ENCODE results near the gene ITSN2.
"Not testable (repeated sequence)": the region's sequence is repeated elsewhere in the genome, so short reads cannot be mapped to it uniquely, and the experiment has no call there.

ITSN2 gene

DNA sequence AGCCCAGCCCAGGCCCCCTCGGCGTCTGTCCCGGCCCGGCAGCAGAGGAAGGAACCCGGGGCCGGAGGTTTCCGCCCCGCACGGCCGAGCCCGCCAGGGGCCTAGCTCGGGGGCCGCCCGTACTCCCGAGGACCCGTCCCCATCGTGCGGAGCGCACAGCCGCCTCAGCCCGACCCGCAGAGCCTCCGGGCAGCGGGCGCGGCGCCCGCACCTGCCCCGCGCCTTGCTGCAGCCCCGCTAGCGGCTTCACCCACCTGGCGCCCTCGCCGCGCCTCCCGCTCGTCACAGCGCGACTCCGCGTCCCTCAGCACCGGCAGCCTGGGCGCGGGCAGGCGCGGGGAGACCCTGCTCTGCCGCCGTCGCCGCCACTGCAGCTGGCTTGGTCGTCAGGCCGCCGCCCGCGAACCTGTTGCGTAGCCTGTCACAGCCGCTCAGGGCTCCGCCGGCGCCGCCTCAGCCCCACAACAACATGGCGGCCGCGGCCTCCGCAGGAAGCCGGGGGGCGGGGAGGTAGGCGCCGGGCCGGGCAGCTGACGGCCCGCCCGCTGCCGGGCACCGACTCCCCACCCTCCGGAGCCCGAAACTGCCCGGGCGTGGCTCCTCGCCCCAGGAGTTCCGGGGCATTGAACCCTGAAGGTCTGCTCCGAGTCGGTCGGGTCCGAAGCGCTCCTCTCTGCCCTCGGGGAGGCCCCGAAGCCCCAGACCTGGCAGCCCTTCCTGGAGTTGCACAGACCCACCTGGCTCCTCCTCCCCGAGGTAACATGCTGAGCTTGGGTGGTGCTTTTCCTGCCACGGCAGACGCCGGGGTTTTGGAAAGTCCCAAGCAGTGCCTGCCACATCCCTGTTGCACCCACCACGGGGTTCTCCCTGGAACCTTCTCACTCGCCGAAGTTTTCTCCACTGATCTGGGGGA, at the start of gene ITSN2:
TSS of gene ITSN2 (minus strand) at position 487 of the 913 bp plus-strand sequence. CDS start 32,454 bp downstream, outside the sequence.
- peak; percentile 58 to 68 (median 63) for DNase-seq (ENCODE audit: low read depth in 3 of 3, low spot score in 1 of 3)

DNA sequence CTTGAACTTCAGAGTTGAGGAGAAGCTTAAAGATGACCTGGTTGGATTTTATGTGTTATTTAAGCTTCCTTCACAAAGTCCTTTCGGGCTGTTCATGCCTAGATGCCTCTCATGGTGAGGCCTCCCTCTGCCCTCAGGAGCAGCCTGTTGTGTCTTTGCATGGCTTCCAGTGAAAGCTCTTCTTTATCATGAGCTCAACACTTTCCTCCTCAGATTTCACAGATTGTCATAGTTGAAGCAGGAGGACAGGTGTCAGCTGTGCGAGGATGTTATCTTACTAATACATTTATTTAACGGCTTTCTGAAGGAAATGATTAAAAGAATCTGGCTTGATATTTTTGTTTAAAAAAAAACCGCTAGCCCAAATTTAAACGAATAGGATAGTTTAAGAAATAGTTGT, 48.8 kb upstream of the ITSN2 start:
- DNase-seq (ENCODE audit: low read depth in 3 of 3, low spot score in 1 of 3) = no peak

DNA sequence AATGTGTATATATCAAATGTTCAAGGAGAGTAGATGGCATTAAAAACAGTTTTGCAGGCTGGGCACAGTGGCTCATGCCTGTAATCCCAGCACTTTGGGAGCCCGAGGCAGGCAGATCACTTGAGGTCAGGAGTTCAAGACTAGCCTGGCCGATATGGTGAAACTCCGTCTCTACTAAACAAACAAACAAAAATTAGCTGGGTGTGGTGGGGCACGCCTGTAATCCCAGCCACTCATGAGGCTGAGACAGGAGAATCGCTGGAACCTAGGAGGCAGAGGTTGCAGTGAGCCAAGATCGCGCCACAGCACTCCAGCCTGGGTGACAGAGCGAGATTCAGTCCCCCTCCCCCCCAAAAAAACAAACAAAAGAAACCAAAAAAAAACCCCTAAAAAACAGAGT, 48.4 kb upstream of the ITSN2 start:
- DNase-seq (ENCODE audit: low read depth in 3 of 3, low spot score in 1 of 3) = not testable (repeated sequence)

DNA sequence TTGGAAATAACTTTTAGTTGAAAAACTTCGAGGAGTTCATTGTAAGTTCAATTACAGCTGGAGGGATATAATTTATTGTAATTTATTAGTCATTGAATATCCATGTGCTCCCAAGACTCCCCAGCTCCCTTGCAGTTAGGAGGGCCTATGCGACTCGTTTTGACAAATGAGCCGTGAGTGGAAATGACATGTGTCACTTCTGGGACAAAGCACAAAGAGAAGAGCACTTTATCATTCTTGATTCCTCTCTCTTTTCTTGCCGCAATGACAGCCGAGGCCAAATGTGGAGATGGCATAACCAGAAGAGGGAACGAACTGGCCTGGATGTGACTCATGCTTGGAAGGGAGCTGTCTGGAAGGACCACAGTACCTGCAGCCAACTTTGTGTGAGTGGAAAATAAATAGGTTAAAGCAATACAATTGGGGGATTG, 44.2 kb upstream of the ITSN2 start:
- no peak for DNase-seq (ENCODE audit: low read depth in 3 of 3, low spot score in 1 of 3)

DNA sequence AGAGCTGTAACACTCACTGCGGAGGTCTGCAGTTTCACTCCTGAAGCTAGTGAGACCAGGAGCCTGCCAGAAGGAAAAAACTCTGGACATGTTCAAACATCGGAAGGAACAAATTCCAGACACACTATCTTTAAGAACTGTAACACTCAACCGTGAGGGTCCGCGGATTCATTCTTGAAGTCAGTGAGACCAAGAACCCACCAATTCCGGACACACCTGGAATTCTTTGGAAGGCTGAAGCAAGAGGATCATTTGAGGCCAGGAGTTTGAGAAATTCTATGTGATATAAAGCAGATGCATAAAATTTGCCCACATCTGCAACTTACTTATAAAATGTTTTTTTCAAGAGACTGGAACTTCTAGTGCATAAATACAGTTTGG, 43.5 kb upstream of the ITSN2 start:
- DNase-seq (ENCODE audit: low read depth in 3 of 3, low spot score in 1 of 3) = no peak

DNA sequence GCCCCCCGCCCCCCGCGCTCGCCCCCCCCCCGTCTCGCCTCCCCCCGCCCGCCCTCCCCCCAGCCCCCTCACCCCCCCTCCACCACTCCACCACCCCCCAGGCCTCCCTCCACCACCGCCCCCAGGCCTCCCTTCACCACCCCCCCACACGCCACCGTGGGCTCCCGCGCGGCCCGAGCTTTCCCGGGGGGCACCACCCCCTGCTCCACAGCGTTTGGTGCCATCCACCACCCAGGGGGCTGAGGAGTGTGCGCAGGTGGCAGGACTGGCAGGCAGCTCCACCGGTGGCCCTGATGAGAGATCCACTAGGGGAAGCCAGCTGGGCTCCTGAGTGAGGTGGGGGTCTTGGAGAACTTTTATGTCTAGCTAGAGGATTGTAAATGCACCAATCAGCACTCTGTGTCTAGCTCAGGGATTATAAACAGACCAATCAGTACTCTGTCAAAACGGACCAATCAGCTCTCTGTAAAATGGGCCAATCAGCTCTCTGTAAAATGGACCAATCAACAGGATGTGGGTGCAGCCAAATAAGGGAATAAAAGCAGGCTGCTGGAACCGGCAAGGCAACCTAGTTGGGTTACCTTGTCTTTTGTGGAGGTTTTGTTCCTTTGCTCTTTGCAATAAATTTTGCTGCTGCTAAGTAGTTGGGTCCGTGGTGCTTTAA, 43.0 kb upstream of the ITSN2 start:
- no peak for DNase-seq (ENCODE audit: low read depth in 3 of 3, low spot score in 1 of 3)

DNA sequence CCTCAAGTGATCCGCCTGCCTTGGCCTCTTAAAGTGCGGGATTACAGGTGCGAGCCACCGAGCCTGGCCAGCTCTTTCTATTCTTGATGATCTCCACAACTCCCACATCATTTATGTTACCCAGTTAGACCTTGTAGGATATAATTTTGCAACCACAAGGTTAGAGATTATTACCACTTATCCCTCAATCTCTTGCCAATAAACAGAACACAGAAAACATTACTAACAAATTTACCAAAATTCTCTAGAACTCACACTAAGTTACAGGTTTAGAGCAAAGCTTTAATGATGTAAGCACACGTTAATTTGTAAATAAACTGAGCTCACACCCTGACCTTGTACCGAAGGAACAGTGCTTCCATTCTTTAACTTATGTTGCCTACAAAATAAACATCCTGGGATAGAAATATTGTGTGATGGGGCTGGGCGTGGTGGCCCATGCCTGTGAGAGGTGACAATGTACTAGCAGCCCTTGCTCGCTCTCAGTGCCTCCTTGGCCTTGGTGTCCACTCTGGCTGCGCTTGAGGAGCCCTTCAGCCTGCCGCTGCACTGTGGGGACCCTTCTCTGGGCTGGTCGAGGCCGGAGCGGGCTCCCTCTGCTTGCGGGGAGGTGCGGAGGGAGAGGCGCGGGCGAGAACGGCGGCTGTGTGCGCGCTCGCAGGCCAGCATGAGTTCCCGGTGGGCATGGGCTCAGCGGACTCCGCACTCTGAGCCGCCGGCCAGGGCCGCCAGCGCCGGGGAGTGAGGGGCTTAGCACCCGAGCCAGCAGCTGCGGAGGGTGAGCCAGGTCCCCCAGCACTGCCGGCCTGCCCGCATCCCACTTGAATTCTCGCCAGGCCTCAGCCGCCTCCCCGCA, 42.1 kb upstream of the ITSN2 start:
- no peak for DNase-seq (ENCODE audit: low read depth in 3 of 3, low spot score in 1 of 3)

DNA sequence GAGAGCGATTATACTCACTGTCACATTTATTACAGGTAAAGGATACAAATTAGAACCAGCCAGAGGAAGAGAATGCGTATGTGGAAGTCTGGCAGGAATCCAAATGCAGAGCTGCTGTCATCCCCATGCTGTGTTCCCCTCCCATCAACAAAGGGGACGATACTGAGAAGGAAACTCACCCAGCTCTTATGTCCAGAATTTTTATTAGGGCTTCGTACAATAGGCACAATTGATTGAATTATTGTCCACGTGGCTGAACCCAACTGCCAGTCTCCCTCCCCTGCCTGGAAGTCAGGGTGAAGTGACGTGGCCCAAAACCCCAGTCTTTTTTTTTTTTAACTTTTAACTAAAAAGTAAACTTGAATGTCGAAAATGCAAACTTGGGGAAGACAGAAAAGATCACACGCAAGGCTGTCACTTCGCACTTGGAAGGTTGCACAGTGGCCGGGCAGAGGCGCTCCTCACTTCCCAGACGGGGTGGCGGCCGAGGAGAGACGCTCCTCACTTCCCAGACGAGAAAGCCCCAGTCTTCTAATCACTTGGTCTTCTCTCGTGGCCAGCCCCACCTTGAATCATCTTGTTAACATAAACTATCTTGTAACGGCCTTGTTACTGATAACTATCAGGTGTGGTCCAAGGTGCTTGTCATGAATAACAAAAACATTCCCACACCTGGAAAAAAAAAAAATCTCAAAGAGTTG, 40.0 kb upstream of the ITSN2 start:
- DNase-seq (ENCODE audit: low read depth in 3 of 3, low spot score in 1 of 3) = no peak

DNA sequence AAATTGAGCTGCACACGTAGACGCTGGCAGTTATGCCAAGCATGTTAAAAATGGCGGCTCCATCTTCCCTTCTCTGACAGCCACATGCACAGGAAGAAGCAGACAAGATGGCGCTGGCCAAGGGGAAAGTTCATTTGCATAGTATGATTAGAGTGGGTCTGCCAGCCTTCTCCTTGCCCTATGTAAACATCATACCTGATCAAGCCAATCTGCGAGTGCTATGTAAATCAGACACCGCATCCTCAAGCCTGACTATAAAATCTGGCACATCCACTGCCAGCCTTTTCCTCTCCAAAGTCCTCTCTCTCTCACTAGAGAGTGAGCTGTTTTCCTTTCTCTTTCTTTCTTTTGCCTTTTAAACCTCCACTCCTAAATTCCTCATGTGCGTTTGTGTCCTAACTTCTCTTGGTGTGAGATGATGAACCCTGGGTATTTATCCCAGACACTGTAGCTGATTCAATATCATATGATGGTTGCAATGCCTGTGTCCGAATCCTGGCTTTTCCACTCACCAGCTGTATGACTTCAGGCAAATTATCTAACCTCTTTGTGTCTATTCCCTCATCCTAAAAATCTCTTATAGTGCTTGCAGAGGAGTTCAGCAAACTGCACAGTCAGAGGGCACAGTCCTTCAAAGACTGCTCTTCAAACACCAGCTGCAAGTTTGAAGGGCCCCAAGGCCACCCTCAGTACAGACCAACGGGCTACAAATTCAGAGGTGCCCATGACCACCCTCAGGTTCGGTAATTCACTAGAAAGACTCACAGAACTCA, 39.3 kb upstream of the ITSN2 start:
- no peak for DNase-seq (ENCODE audit: low read depth in 3 of 3, low spot score in 1 of 3)

DNA sequence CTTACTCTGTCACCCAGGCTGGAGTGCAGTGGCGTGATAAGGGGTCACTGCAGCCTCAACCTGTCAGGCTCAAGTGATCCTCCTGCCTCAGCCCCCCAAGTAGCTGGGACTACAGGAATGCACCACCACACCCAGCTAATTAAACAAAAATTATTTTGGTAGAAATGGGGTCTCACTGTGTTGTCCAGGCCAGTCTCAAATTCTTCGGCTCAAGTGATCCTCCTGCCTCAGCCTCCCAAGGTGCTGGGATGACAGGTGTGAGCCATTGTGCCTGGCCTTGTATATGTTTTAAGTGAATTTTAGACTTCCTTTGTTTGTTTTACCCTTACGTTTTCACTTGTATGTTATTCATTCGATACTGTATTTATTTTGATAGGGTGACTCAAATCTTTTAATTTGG, 34.7 kb upstream of the ITSN2 start:
- DNase-seq (ENCODE audit: low read depth in 3 of 3, low spot score in 1 of 3) = no peak

DNA sequence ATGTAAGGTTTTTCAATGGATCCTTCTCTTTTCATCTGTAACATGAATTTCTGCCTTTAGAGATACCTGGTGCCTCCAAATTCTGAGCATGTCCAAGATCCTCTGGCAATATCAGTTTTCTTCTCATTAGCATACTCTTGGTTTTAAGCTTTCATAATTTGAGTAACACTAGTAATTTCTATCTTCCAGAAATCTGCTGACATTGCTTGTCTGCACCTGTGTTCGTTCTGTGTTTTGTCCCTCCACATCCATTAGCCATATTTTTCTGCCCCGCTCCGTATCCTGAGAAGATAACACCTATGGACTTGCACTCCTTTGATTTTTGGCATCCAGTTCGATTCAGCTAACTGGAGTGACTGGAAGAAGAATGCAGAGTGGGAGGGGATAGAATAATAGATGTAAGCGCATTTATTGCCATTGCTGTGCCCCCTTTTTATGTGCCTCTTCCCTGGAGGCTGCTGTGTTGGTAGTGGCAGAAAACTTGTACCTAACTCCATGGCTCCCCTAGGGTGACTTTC, 32.3 kb upstream of the ITSN2 start:
- no peak for DNase-seq (ENCODE audit: low read depth in 3 of 3, low spot score in 1 of 3)

DNA sequence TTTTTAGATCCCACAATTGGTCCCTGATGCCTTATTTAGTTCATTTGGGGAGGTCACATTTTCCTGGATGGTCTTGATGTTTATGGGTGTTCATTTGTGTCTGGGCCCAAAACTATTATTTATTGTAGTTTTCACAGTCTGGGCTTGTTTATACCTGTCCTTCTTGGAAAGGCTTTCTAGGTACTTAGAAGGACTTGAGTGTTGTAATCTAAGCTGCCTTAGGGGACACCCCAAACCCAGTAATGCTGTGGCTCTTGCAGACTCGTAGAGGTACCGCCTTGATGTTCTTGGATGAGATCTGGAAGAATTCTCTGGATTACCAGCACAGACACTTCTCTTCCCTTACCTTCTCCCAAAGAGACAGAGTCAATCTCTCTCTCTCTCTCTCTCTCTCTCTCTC, 25.0 kb upstream of the ITSN2 start:
- DNase-seq (ENCODE audit: low read depth in 3 of 3, low spot score in 1 of 3) = no peak

DNA sequence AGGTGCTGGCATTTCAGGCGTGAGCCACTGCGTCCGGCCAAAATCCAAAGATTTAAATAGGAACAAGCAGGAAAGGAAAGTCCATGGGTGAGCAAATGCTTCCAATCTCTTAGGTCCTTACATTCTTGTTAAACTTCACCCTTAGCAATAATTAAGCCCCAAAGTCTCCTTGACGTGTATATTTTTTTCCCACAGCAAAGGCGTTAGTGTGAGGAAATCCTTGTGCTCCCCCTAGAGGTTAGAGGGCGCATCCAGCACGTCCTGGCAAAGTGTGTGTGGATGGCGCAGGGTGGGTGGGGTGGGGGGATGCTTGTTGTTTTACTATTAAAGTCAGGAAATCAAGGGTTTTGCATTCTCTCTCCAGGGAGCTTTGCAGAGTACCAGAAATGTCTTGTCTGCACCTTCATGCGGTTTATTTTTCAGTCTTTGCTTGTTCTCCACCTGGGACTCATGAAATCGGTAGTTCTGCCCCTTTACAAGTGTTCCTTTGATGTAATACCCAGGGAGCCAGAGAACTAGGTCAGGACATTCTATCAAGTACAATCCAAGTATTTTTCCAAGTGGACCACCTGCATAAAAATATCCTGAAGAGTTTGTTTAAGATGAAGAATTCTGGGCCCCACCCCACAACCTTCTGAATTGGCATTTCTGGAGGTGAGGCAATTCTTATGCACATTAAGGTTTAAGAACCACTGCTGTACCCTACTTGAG, 22.2 kb upstream of the ITSN2 start:
- DNase-seq (ENCODE audit: low read depth in 3 of 3, low spot score in 1 of 3) = peak in 2 of 3 donors; percentile 15 to 23

DNA sequence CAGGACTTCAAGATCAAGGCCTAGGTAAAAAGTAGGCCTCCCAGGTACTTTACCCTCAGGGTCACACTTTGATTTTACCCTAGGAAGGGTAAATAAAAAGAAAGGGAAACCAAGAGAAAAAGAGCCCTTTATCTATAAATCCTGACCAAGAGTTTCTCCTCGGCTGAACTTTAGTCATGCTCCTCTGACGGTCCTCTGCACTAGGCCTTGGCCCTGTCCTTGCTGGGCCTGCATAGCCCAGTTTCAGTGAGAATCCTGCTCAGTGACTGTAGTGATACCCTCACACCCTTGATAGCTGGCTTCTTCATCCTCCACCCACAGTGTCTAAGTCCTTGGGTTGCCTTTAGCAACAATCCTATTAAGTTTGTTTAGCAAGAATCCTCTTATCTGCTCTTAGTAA, 20.5 kb upstream of the ITSN2 start:
- no peak for DNase-seq (ENCODE audit: low read depth in 3 of 3, low spot score in 1 of 3)

DNA sequence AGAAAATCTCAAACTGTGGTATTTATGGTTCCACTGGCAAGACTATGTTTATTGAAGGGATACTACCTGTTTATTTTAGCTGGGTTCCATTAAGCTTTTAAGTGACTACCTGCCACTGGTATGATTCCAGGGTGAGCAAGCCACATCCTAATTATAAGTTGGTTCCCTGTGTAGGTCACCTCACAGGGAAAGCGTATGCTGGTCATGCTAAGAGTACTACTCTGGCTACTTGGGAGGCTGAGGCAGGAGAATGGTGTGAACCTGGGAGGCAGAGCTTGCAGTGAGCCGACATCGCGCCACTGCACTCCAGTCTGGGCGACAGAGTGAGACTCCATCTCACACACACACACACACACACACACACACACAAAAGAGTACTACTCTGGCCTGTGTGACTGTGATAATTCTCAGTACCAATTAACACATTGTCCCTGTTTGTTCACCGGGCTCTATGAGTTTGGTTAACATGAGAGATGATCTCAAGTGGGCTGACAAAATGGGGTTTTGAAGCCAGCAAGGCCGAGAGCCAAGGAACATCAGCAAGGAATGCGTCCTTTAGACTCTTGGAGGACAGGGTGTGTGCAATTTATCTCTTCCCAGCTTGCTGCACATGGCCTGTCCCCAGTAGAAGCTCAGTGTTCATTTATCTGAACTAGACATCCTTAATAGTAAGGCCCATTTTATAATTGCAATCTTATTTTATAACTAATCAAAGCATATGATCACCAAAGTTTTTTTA, 15.2 kb upstream of the ITSN2 start:
- DNase-seq (ENCODE audit: low read depth in 3 of 3, low spot score in 1 of 3) = no peak

DNA sequence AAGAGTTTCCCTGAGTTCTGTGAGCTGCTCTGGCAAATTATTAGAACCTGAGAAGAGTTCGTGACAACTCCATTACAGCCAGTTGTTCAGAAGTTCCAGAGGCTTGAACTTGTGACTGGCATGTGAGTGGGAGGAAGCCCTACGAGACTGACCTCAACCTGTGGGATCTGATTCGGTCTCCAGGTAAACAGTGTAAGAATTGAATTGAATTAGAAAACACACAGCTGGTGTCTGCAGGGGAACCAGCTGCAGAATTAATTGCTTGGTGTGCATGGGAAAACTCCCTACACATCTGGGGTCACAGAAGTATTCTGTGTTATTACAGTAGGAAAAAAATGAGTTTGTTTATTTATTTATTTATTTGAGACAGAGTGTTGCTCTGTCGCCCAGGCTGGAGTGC, 14.0 kb upstream of the ITSN2 start:
- DNase-seq (ENCODE audit: low read depth in 3 of 3, low spot score in 1 of 3) = no peak

DNA sequence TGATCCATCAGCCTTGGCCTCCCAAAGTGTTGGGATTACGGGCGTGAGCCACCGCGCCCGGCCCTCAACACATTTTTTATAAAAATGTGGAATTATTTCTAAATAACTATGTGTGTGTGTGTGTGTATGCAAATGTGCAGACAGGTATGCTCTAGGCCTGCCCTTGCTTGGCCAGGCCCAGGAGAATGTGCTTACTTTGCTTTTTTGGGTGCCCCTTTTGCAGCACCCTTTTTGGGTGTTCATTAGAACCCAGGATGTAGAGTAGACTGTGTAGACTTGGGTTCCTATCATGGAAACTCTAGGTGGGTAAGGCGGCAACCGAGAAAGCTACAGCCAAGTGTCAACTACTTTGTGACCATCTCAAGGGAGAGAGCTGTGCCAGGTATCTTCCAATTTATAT, 11.7 kb upstream of the ITSN2 start:
- no peak for DNase-seq (ENCODE audit: low read depth in 3 of 3, low spot score in 1 of 3)

DNA sequence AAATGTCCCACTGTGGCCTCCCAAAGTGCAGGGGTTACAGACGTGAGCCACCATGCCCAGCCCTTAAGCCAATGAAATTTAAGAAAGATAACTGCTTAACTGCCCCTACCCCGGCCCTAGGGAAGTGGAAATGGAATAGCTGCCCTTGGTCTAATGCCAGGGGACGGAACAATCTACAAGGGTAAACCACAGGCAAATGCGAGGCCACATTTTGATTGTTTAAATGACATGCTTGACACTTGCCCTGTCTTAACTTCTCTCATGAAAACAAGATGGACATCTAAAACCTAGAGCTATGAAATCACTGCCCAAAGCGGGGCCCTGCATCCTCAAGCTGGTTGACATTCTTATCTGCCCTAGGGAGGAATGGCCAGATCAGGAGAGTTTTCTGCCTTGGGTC, 5.5 kb upstream of the ITSN2 start:
- no peak for DNase-seq (ENCODE audit: low read depth in 3 of 3, low spot score in 1 of 3)

DNA sequence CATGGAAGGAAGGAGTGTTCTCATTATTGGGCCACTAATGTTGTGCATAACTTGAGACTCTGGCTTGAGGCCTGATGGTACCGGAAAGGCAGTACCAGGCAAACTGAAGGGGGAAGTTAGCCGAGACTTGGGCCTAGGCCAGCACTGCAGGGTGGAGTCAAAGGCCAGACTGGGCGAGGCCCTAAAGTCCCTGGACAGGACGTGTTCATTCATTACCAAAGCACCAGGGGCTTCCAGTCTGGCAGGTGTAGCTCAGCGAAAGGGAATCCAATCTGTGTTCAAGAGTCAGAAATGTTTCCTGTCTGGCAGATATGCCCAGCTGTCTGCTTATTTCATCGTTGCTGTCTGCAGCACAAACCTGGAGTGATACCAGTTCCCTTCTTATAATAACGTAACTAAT, 4.7 kb upstream of the ITSN2 start:
- no peak for DNase-seq (ENCODE audit: low read depth in 3 of 3, low spot score in 1 of 3)

Measured in stimulated activated CD4-positive, alpha-beta T cell treated with anti-CD3 and anti-CD28 coated beads, TNF-alpha, amount 100 ng/mL, for 1 hour (primary cell).